GM18868 (cell line): ENCODE measurements around the gene PTPN11.
"Not testable (repeated sequence)": the region's sequence is repeated elsewhere in the genome, so short reads cannot be mapped to it uniquely, and the experiment has no call there.

Experiments used
- ATAC-seq: cut with Tn5 transposase; IDR thresholded peaks from one replicate; pipeline ENCODE4 v1.9.1; 2021; ENCODE audit warnings: mild to moderate bottlenecking, moderate library complexity; ENCODE audit not compliant: unreplicated experiment

The PTPN11 gene

DNA sequence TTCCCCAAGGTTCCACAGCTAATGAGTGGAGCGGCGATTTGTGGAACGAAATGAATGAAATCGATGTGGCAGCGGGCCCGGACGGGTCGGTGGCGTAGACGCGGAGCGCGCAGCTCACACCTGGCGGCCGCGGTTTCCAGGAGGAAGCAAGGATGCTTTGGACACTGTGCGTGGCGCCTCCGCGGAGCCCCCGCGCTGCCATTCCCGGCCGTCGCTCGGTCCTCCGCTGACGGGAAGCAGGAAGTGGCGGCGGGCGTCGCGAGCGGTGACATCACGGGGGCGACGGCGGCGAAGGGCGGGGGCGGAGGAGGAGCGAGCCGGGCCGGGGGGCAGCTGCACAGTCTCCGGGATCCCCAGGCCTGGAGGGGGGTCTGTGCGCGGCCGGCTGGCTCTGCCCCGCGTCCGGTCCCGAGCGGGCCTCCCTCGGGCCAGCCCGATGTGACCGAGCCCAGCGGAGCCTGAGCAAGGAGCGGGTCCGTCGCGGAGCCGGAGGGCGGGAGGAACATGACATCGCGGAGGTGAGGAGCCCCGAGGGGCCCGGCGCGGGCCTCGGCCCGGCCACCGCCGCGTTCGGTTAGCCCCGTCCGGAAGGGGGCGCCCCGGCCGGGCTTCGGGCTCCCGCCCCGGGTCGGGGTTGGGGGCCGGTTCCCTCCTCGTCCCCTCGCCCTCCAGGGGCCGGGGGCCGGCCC lies at the start of gene PTPN11:
Gene PTPN11 (plus strand): TSS at position 340 of the 689 bp plus-strand sequence. CDS start 165 bp downstream, at position 505.
- peak; percentile 81 for ATAC-seq

- ATAC-seq, result no peak
These were observed 48.5 kb upstream of the PTPN11 start for GRCh38 chr12:112370199-112370598.

GRCh38 chr12:112370868-112371510 lies 47.8 kb upstream of the PTPN11 start:
- no peak for ATAC-seq

- ATAC-seq, result no peak
These were observed 44.5 kb upstream of the PTPN11 start for GRCh38 chr12:112374166-112374740.

- no peak for ATAC-seq
These were observed 43.6 kb upstream of the PTPN11 start for GRCh38 chr12:112375105-112375504.

GRCh38 chr12:112380663-112381405 lies 37.9 kb upstream of the PTPN11 start:
- ATAC-seq, result no peak

DNA sequence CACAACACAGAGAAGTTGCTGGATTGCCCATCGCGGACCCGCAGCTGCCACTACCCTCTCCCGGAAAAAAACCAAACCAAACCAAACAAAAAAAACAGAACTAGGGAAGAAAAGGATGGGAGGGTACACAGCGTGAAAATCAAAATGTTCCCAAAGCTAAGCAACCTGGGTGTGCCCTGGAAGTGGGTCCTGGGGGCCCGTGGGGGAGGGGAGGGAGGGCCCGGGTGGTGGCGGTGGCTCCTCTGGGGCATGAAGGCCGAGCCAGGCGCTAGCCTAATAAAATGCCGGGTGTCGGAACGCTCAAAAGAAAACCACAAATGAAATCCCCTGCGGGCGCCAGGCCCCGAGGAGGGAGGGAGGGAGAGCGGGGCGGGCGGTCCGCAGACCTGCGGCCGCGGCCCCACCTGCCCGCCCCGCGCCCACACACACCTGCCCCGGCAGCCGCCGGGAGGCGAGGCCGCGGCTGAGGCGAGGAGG lies 37.3 kb upstream of the PTPN11 start:
- peak; percentile 52 for ATAC-seq

- ATAC-seq, result peak; percentile 94
These were observed 36.6 kb upstream of the PTPN11 start, which contains the start of gene HECTD4 for GRCh38 chr12:112381883-112382796. TSS of gene HECTD4 (minus strand) at chr12:112382431. CDS start at chr12:112382128, 303 bp downstream.

DNA sequence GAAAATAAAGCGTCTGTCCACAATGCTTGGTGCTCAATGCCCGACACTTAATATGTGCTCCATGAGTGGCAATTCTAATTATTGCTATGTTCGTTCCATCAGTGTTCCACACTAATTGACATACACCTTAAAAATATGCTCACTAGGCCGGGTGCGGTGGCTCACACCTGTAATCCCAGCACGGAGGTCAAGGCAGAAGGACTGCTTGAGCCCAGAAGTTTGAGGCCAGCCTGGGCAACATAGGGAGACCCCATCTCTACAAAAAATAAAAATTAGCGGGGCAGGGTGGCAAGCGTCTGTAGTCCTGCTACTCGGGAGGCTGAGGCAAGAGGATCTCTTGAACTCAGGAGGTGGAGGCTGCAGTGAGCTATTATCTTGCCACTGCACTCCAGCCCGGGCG lies 35.9 kb upstream of the PTPN11 start:
- ATAC-seq, result no peak

DNA sequence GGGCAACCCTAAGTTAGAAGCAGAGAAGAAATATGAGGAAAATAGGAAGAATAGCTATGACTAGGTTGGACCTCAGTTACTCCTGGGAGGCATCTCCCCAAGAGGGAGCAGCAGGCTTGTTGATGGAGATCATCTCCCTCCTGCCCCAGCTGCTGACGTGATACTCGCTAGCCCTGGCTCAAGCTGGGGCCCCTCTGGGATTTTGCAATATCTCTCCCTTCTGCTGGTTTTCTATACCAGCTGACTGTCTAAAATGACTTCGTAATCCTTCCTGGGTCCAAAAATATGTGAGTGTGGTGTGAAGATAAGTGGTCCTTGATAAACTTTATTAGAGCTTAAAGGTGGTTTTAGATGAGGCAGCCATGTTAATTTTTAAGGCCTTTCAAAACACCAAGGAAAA lies 32.0 kb upstream of the PTPN11 start:
- no peak for ATAC-seq

- no peak for ATAC-seq
These were observed 29.5 kb upstream of the PTPN11 start for GRCh38 chr12:112389228-112389627.

GRCh38 chr12:112389922-112390654 lies 28.7 kb upstream of the PTPN11 start:
- ATAC-seq, result not testable (repeated sequence)

GRCh38 chr12:112393328-112393727 lies 25.4 kb upstream of the PTPN11 start:
- ATAC-seq, result no peak

GRCh38 chr12:112401054-112401453 lies 17.7 kb upstream of the PTPN11 start:
- no peak for ATAC-seq

- ATAC-seq, result no peak
These were observed 16.7 kb upstream of the PTPN11 start for GRCh38 chr12:112401903-112402498.

DNA sequence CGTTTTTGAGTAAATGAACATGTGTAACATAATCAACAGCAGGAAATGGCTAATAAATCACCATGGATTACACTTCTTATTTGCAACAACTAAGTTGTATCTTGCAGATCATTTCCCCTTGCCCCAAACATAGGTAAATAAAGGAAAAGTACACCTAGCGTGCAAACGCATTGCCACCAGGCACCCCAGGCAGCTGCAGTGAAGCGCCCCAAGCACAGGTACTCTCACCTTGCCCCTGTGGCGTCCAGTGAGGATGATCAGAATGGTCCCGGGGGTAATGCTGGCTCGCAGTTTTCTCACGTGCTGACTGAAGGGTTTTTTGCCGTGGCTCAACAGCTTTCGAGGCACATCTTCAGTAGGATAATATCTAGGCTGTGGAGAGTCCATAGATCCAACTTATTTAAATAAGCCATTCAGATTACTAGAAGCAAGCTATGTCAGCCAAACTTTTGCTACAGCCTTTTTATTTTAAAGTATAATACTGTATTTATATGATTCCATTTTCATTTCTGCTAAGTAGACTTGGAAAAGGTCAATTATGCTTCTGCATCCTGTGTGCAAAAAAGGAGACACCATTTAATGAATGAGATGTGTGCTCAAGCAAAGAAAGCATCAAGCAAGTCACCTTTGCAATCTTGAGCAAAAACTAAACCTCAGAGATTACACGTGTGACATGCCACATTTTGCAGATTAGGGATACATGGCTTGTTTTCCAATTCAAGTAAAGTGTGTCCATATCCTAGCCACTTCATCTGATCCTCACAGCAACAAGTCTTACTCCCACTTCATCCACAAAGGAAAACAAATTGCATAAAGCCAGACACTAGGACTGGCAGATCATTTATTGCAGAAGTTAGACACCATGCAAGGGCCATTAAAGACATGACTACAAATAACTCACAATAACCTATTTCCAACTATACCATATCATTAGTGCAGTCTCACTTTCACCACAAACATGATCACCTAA lies 11.9 kb upstream of the PTPN11 start:
- no peak for ATAC-seq

DNA sequence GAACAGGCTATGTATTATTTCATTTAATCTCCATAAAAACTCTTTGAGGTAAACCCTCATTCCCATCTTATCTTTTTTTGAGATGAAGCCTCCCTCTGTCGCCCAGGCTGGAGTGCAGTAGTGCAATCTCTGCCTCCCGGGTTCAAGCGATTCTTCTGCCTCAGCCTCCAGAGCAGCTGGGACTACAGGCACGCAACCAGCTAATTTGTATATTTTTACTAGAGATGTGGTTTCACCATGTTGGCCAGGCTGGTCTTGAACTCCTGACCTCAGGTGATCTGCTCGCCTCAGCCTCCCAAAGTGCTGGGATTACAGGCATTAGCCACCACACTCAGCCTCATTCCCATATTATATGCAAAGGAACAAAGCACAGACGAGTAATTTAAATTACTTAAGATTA lies 11.1 kb upstream of the PTPN11 start:
- not testable (repeated sequence) for ATAC-seq

DNA sequence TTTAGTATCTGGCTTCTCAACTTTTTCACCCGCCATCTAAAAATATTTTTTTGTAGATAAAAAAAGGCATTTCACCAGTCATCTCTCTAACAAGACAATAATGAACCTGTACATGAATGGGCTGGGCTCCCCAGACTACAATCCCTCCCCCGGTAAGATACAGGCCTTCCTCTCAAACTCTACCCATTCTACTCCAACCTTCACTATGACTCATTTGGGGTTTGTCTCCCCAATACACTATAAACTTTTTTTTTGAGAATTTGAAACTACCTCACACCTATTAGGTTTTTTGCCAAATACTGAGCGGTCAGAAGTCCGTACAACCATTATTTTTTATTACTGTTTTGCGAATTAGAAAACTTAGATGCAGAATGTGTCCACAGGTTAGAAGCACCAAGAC lies 10.1 kb upstream of the PTPN11 start:
- no peak for ATAC-seq
